Ishikawa (cell line): ENCODE measurements around the gene ARL8B.

ENCODE experiments used
- CEBPB ChIP-seq: IDR thresholded peaks from 2 replicates; pipeline ENCODE4 v1.6.1; 2012
- CREB1 ChIP-seq: IDR thresholded peaks from 2 replicates; pipeline ENCODE4 v1.6.1; 2012; ENCODE audit warnings: low read depth
- EGR1 ChIP-seq: IDR thresholded peaks from 2 replicates; pipeline ENCODE4 v1.6.1; 2012
- EP300 ChIP-seq: IDR thresholded peaks from 2 replicates; pipeline ENCODE4 v1.6.1; 2012; ENCODE audit warnings: borderline replicate concordance
- FOXM1 ChIP-seq: IDR thresholded peaks from 2 replicates; pipeline ENCODE4 v1.6.1; 2012; ENCODE audit warnings: low read depth, borderline replicate concordance
- MAX ChIP-seq: IDR thresholded peaks from 2 replicates; pipeline ENCODE4 v1.6.1; 2012
- NFIC ChIP-seq: IDR thresholded peaks from 2 replicates; pipeline ENCODE4 v1.6.1; 2012
- RAD21 ChIP-seq: IDR thresholded peaks from 2 replicates; pipeline ENCODE4 v1.6.1; 2012; ENCODE audit warnings: low read depth
- TAF1 ChIP-seq: IDR thresholded peaks from 2 replicates; pipeline ENCODE4 v1.6.1; 2012; ENCODE audit warnings: low read depth, mild to moderate bottlenecking
- TCF12 ChIP-seq: IDR thresholded peaks from 2 replicates; pipeline ENCODE4 v1.6.1; 2012; ENCODE audit warnings: low read depth
- TEAD4 ChIP-seq: IDR thresholded peaks from 2 replicates; pipeline ENCODE4 v1.6.1; 2012
- USF1 ChIP-seq: IDR thresholded peaks from 2 replicates; pipeline ENCODE4 v1.6.1; 2012
- YY1 ChIP-seq: IDR thresholded peaks from 2 replicates; pipeline ENCODE4 v1.6.1; 2012; ENCODE audit warnings: low read depth
- ZBTB7A ChIP-seq: IDR thresholded peaks from 2 replicates; pipeline ENCODE4 v1.6.1; 2012; ENCODE audit warnings: low read depth
- TF ChIP-seq, protein P1 (sequence below): IDR thresholded peaks from 2 replicates; pipeline ENCODE4 v1.6.1; 2012; ENCODE audit warnings: low read depth, mild to moderate bottlenecking

The ARL8B gene

DNA sequence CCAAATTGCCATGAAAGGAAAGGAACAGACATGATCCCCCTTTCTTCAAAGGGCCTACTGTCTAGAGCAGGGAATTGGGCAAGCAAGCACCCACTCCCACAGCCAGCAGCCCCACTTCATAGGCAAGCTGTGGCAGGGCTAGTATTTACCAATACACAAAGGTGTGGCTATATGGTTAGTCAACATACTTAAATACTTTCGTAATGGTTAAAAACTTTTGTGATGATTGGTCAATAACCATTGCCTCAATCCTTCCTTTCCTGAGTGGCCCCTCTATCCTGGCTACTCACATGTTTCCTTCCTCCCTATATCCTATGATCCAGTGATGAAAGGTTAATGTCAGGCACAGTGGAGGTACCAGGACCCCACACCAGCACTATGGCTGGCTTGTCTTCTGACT lies 30.1 kb upstream of the ARL8B start:
- TF ChIP-seq EP300 = no peak
- no peak for TF ChIP-seq FOXM1

DNA sequence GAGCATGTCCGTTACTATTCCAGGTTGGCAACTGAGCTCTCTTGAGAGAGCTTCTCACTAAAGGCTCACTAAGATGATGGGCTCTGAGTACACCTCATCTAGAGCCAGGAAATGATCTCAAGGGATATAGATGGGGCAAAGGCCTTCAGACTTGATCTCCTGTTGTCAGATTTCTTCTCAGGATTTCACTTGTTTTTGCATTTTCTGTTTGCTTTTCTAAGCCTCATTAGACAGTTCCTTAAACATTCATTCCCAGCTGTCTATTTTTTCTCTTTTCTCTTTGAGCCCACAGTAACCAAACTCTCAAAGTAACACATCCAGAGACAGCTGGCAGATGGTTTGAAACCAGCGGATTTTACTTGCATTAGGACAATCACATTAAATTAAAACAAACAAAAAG lies 28.4 kb upstream of the ARL8B start:
- TF ChIP-seq MAX = no peak
- no peak for TF ChIP-seq ZBTB7A
- TF ChIP-seq FOXM1 = no peak
- TF ChIP-seq RAD21 = no peak
- no peak for TF ChIP-seq EP300
- no peak for TF ChIP-seq CREB1
- TF ChIP-seq TAF1 = no peak
- no peak for TF ChIP-seq TCF12
- no peak for TF ChIP-seq NFIC
- TF ChIP-seq, protein P1, sequence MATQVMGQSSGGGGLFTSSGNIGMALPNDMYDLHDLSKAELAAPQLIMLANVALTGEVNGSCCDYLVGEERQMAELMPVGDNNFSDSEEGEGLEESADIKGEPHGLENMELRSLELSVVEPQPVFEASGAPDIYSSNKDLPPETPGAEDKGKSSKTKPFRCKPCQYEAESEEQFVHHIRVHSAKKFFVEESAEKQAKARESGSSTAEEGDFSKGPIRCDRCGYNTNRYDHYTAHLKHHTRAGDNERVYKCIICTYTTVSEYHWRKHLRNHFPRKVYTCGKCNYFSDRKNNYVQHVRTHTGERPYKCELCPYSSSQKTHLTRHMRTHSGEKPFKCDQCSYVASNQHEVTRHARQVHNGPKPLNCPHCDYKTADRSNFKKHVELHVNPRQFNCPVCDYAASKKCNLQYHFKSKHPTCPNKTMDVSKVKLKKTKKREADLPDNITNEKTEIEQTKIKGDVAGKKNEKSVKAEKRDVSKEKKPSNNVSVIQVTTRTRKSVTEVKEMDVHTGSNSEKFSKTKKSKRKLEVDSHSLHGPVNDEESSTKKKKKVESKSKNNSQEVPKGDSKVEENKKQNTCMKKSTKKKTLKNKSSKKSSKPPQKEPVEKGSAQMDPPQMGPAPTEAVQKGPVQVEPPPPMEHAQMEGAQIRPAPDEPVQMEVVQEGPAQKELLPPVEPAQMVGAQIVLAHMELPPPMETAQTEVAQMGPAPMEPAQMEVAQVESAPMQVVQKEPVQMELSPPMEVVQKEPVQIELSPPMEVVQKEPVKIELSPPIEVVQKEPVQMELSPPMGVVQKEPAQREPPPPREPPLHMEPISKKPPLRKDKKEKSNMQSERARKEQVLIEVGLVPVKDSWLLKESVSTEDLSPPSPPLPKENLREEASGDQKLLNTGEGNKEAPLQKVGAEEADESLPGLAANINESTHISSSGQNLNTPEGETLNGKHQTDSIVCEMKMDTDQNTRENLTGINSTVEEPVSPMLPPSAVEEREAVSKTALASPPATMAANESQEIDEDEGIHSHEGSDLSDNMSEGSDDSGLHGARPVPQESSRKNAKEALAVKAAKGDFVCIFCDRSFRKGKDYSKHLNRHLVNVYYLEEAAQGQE = no peak
- TF ChIP-seq EGR1 = no peak

- TF ChIP-seq RAD21 (no peak), NFIC (no peak), YY1 (no peak), CREB1 (no peak), MAX (no peak), TCF12 (no peak), EGR1 (no peak), CEBPB (no peak), FOXM1 (no peak), EP300 (no peak), TAF1 (no peak), ZBTB7A (no peak), TEAD4 (no peak), USF1 (no peak)
- TF ChIP-seq, protein P1 = no peak
Measured at GRCh38 chr3:5095886-5096285, 26.2 kb upstream of the ARL8B start.

DNA sequence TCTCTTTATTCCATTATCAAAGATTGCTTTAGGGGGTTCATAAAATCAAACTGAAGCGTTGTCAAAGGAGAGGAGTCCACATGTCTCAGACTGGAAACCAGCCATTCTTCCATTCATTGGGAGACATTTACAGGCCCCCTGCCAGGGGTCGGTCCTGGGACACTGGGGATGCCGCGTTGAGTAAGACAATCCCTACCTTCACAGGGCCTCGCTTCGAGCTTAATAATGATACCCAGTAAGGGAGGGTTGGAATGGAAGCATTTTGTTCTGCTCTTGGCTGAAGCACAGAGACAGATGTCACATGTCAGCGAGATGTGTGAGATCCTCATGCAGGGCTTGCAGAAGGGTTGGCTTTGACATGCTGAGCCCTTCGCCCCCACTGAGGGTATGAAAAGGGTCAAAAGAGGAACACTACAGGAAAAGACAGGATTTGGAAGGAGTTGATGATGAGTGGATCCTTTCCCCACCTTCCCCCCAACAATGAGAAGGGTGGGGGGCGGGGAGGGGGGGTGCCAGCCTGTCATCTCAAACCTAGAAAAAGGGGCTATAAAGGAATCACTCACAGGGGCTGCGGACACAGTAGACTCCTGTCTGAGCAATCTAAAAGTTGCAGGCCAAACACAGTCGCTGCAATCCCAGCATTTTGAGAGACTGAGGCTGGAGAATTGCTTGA lies 25.6 kb upstream of the ARL8B start:
- no peak for TF ChIP-seq USF1
- TF ChIP-seq RAD21 = no peak
- TF ChIP-seq TEAD4 = no peak
- no peak for TF ChIP-seq EGR1
- no peak for TF ChIP-seq NFIC
- TF ChIP-seq FOXM1 = no peak
- no peak for TF ChIP-seq MAX
- no peak for TF ChIP-seq ZBTB7A
- no peak for TF ChIP-seq YY1
- TF ChIP-seq EP300 = no peak
- no peak for TF ChIP-seq CEBPB
- TF ChIP-seq TAF1 = no peak
- TF ChIP-seq CREB1 = no peak
- TF ChIP-seq TCF12 = no peak
- TF ChIP-seq, protein P1 = no peak
